A549 (cell line): Measurements from ENCODE around the gene FAM131B. TPM values are rescaled to one million over a fixed set of nuclear protein-coding genes. Genes with fewer than 3 reads are reported as not detected.

ENCODE experiments used
- ATAC-seq, 2 experiments: fragments of 200-7000 bp in 1 of 2; fragments of >200 bp in 1 of 2; cut with Nextera tagmentation in 1 of 2; cut with Tn5 transposase in 1 of 2; 3 replicates each; pipeline versions ENCODE4 v1.8.0 to v1.9.1; 2018 to 2020; ENCODE audit warnings: mild to moderate bottlenecking in 1 of 2, moderate library complexity in 1 of 2
- CTCF ChIA-PET: fragments of 300-600 bp; sonication (Branson Sonifier 250); formaldehyde crosslinking; extraction: SDS; loops from one replicate; lab custom pipeline; 2021; ENCODE audit warnings: antibody characterized with exemption, inconsistent platforms; lab: Yijun Ruan, JAX
- POLR2A ChIA-PET: fragments of 350-600 bp; formaldehyde crosslinking; extraction: SDS; loops from one replicate; lab custom pipeline; 2021; ENCODE audit warnings: antibody characterized with exemption, inconsistent platforms; lab: Yijun Ruan, JAX
- DNase-seq, 2 experiments: peaks; one replicate each; pipeline versions ENCODE4 v3.0.0 to v3.0.0-alpha.2; 2011 to 2016; ENCODE audit warnings: low read depth in 1 of 2, low spot score in 1 of 2
- FAIRE-seq: peaks from 2 replicates; lab custom pipeline; 2011; peaks lifted over from hg19 to GRCh38; lab: Jason Lieb, UNC
- H3K27ac ChIP-seq, 2 experiments: fragments of >200 bp; sonication (Bioruptor Twin); formaldehyde crosslinking; 3 replicates each; pipeline ENCODE4 v1.5.1; 2016 to 2017
- H3K4me1 ChIP-seq: fragments of >200 bp; sonication (Bioruptor Twin); formaldehyde crosslinking; 3 replicates; pipeline ENCODE4 v1.6.1; 2016
- H3K4me2 ChIP-seq: fragments of >200 bp; sonication (Bioruptor Twin); formaldehyde crosslinking; 3 replicates; pipeline ENCODE4 v1.6.1; 2016
- H3K4me3 ChIP-seq: fragments of >200 bp; sonication (Bioruptor Twin); formaldehyde crosslinking; 3 replicates; pipeline ENCODE4 v1.5.1; 2016
- H3K9me3 ChIP-seq: fragments of >200 bp; sonication (Bioruptor Twin); formaldehyde crosslinking; 3 replicates; pipeline ENCODE4 v1.6.1; 2016
- ATOH8 ChIP-seq: fragments of 250-450 bp; sonication (Bioruptor Pico); IDR thresholded peaks from 2 replicates; pipeline ENCODE4 v1.5.0; 2020; ENCODE audit warnings: low read depth, mild to moderate bottlenecking, moderate library complexity
- CEBPB ChIP-seq, 2 experiments: fragments of >200 bp in 1 of 2; sonication (Bioruptor Twin) in 1 of 2; formaldehyde crosslinking in 1 of 2; IDR thresholded peaks; 2 replicates each; pipeline ENCODE4 v1.6.1; 2012 to 2016
- CHD2 ChIP-seq: fragments of 150-350 bp; IDR thresholded peaks from 2 replicates; pipeline ENCODE4 v1.6.1; 2014; ENCODE audit warnings: low read length; ENCODE audit not compliant: partially characterized antibody
- CHD4 ChIP-seq: fragments of 200-600 bp; sonication (generic); IDR thresholded peaks from 2 replicates; pipeline ENCODE4 v1.6.1; 2016; ENCODE audit warnings: antibody characterized with exemption, mild to moderate bottlenecking, borderline replicate concordance
- CTCF ChIP-seq: fragments of >200 bp; sonication (Bioruptor Twin); formaldehyde crosslinking; IDR thresholded peaks from 3 replicates; pipeline ENCODE4 v1.5.1; 2016
- E2F6 ChIP-seq: IDR thresholded peaks from 2 replicates; pipeline ENCODE4 v1.6.1; 2012; ENCODE audit warnings: low read depth, borderline replicate concordance
- GATA3 ChIP-seq: IDR thresholded peaks from 2 replicates; pipeline ENCODE4 v1.6.1; 2012; ENCODE audit warnings: borderline replicate concordance
- HEYL ChIP-seq: fragments of 250-450 bp; sonication (Bioruptor Pico); IDR thresholded peaks from 2 replicates; pipeline ENCODE4 v1.8.0; 2021; ENCODE audit warnings: mild to moderate bottlenecking, moderate library complexity
- NPAS2 ChIP-seq: fragments of 250-450 bp; sonication (Bioruptor Pico); IDR thresholded peaks from 2 replicates; pipeline ENCODE4 v1.8.0; 2022; ENCODE audit warnings: mild to moderate bottlenecking, moderate library complexity, borderline replicate concordance
- NR3C1 ChIP-seq: fragments of >200 bp; sonication (Bioruptor Twin); formaldehyde crosslinking; IDR thresholded peaks from 3 replicates; pipeline ENCODE4 v1.6.1; 2017
- PBX3 ChIP-seq: IDR thresholded peaks from 2 replicates; pipeline ENCODE4 v1.6.1; 2012
- RCOR1 ChIP-seq: fragments of 150-350 bp; IDR thresholded peaks from 2 replicates; pipeline ENCODE4 v1.6.1; 2014; ENCODE audit warnings: antibody characterized with exemption, low read length, low read depth
- RFX5 ChIP-seq: fragments of 450-650 bp; IDR thresholded peaks from 2 replicates; pipeline ENCODE4 v1.7.1; 2014; ENCODE audit warnings: antibody characterized with exemption, mild to moderate bottlenecking, moderate library complexity
- RNF2 ChIP-seq: fragments of 200-600 bp; sonication (generic); IDR thresholded peaks from 2 replicates; pipeline ENCODE4 v1.6.1; 2016; ENCODE audit warnings: low read depth, mild to moderate bottlenecking, antibody characterized with exemption, moderate library complexity, borderline replicate concordance
- SREBF2 ChIP-seq: fragments of 450-650 bp; IDR thresholded peaks from 2 replicates; pipeline ENCODE4 v1.6.1; 2014; ENCODE audit warnings: mild to moderate bottlenecking, moderate library complexity
- TP53 ChIP-seq: fragments of 250-450 bp; sonication (Bioruptor Pico); IDR thresholded peaks from 2 replicates; pipeline ENCODE4 v1.5.0; 2021; ENCODE audit warnings: mild to moderate bottlenecking, moderate library complexity
- ZFP36 ChIP-seq: fragments of 450-650 bp; IDR thresholded peaks from 2 replicates; pipeline ENCODE4 v1.6.1; 2014; ENCODE audit warnings: borderline replicate concordance; ENCODE audit not compliant: partially characterized antibody
- ZNF302 ChIP-seq: fragments of 250-450 bp; sonication (Bioruptor Pico); IDR thresholded peaks from 2 replicates; pipeline ENCODE4 v1.9.0; 2021; ENCODE audit warnings: inconsistent platforms, mild to moderate bottlenecking, moderate library complexity
- WGBS: methylation state at CpG from one replicate; pipeline ENCODE4 v1.1.6; 2017; ENCODE audit errors: missing lambda C conversion rate; 5-methylcytosine and 5-hydroxymethylcytosine counted together
- polyA plus RNA-seq, 4 experiments: library from polyadenylated mRNA; depleted of rRNA in 3 of 4; stranded (reverse); fragments of >200 nt; fragmentation: RNase III in 1 of 4; extraction: RNeasy Plus Mini Kit Qiagen cat#74134 plus additional on column Dnase treatment in 1 of 4; gene quantifications; 2 replicates in 3 of 4; 3 replicates in 1 of 4; pipeline ENCODE4 v1.2.3, GENCODE V29; 2011 to 2017
- TF ChIP-seq, protein P1 (sequence below): fragments of 150-350 bp; IDR thresholded peaks from 2 replicates; pipeline ENCODE4 v1.6.1; 2014; ENCODE audit warnings: low read depth, mild to moderate bottlenecking, low read length
- TF ChIP-seq, protein P2 (sequence below): fragments of 200-600 bp; sonication (generic); IDR thresholded peaks from 2 replicates; pipeline ENCODE4 v1.6.1; 2016; ENCODE audit warnings: antibody characterized with exemption, mild to moderate bottlenecking, moderate library complexity

FAM131B gene
- polyA plus RNA-seq, 2 of the 4 experiments (the other 2 are of a cell fraction) = 0.19 to 0.52 TPM

DNA sequence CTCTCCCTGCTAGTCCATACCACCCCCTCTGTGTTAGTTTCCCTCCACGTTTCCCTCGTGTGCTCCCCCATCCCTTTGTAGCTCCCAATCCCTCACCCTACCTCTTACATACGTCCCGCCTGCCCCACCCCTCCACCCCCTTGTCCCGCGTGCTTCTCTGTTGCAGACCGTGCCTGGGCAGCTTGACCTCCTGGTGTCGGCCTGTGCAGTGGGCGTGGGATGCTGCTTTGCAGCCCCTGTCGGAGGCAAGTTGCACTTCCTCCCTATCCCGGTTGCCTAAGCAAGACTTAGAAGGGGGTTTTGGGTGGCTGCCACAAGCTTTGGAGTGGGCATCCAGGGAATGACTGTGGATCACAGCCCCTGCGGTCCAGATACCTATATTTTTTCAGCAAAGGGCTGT lies 38.9 kb downstream of the FAM131B start (continued):
- TF ChIP-seq, protein P1, sequence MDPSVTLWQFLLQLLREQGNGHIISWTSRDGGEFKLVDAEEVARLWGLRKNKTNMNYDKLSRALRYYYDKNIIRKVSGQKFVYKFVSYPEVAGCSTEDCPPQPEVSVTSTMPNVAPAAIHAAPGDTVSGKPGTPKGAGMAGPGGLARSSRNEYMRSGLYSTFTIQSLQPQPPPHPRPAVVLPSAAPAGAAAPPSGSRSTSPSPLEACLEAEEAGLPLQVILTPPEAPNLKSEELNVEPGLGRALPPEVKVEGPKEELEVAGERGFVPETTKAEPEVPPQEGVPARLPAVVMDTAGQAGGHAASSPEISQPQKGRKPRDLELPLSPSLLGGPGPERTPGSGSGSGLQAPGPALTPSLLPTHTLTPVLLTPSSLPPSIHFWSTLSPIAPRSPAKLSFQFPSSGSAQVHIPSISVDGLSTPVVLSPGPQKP = no peak
- no peak for TF ChIP-seq CHD4
- no peak for TF ChIP-seq GATA3
- TF ChIP-seq CHD2 = no peak

GRCh38 chr7:143322760-143323633 lies 39.5 kb downstream of the FAM131B start:
- Histone ChIP-seq H3K4me3 (no peak overlapping the region), H3K4me1 (peaks cover 11% of the 10 kb centered on the region; the same call in 2 of the 3 replicates)
- no peak for DNase-seq
- no peak for FAIRE-seq
- CTCF ChIA-PET = interaction anchor here (1.3 to 1.8 kb wide), 4 partner anchors 51 to 92 kb away, joined by 4 to 10 read pairs (median 4); no protein-coding TSS in a partner anchor
- ATAC-seq = no peak
- TF ChIP-seq E2F6 = no peak
- TF ChIP-seq ZFP36 = no peak
- TF ChIP-seq NR3C1 = no peak
- TF ChIP-seq NPAS2 (CRISPR knock-in tag) = no peak
- TF ChIP-seq CTCF = no peak
- no peak for TF ChIP-seq CHD2
- TF ChIP-seq HEYL (CRISPR knock-in tag) = no peak
- TF ChIP-seq SREBF2 = no peak
- TF ChIP-seq PBX3 = no peak
- no peak for TF ChIP-seq CEBPB (IDR thresholded peaks at IDR 0.05)
- TF ChIP-seq RFX5 = no peak
- TF ChIP-seq ZNF302 = no peak
- no peak for TF ChIP-seq RNF2
- TF ChIP-seq, protein P2, sequence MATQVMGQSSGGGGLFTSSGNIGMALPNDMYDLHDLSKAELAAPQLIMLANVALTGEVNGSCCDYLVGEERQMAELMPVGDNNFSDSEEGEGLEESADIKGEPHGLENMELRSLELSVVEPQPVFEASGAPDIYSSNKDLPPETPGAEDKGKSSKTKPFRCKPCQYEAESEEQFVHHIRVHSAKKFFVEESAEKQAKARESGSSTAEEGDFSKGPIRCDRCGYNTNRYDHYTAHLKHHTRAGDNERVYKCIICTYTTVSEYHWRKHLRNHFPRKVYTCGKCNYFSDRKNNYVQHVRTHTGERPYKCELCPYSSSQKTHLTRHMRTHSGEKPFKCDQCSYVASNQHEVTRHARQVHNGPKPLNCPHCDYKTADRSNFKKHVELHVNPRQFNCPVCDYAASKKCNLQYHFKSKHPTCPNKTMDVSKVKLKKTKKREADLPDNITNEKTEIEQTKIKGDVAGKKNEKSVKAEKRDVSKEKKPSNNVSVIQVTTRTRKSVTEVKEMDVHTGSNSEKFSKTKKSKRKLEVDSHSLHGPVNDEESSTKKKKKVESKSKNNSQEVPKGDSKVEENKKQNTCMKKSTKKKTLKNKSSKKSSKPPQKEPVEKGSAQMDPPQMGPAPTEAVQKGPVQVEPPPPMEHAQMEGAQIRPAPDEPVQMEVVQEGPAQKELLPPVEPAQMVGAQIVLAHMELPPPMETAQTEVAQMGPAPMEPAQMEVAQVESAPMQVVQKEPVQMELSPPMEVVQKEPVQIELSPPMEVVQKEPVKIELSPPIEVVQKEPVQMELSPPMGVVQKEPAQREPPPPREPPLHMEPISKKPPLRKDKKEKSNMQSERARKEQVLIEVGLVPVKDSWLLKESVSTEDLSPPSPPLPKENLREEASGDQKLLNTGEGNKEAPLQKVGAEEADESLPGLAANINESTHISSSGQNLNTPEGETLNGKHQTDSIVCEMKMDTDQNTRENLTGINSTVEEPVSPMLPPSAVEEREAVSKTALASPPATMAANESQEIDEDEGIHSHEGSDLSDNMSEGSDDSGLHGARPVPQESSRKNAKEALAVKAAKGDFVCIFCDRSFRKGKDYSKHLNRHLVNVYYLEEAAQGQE = no peak
- TF ChIP-seq TP53 = no peak
- no peak for TF ChIP-seq ATOH8 (CRISPR knock-in tag)
- no peak for TF ChIP-seq RCOR1
- TF ChIP-seq, all 56 proteins: peak for 0
- Histone ChIP-seq H3K4me2 (no peak overlapping the region), H3K27ac (no peak overlapping the region), H3K9me3 (no peaks in the 10 kb centered on the region)
- WGBS = 84% methylated on average over 23 of the region's 23 CpGs
- POLR2A ChIA-PET = no interaction called here
